SHP77 (cell line): ENCODE results near the gene ULK3.
A peak's percentile ranks its signal among the peaks of the same experiment; 100 is the strongest.

Experiments used
- DNase-seq, 2 experiments: peaks; one replicate each; lab custom pipeline; 2025; lab: John Stamatoyannopoulos, UW

Gene ULK3

GRCh38 chr15:74840851-74841775, 1.8 kb downstream of the ULK3 start:
- DNase-seq: no peak

GRCh38 chr15:74839526-74840395, 3.2 kb downstream of the ULK3 start:
- no peak for DNase-seq

- no peak for DNase-seq
Observed at GRCh38 chr15:74838746-74839525, 4.0 kb downstream of the ULK3 start.

- no peak for DNase-seq
Observed at GRCh38 chr15:74838137-74838516, 4.8 kb downstream of the ULK3 start.

GRCh38 chr15:74837482-74838136, 5.3 kb downstream of the ULK3 start:
- no peak for DNase-seq

GRCh38 chr15:74836846-74837245, 6.1 kb downstream of the ULK3 start:
- DNase-seq: no peak

GRCh38 chr15:74835312-74835823, 7.6 kb downstream of the ULK3 start:
- peak; percentile 66 to 70 for DNase-seq

- DNase-seq: no peak
Observed at GRCh38 chr15:74833376-74834107, 9.4 kb downstream of the ULK3 start.

GRCh38 chr15:74832826-74833225, 10.1 kb downstream of the ULK3 start:
- no peak for DNase-seq

- DNase-seq: no peak
Observed at GRCh38 chr15:74831813-74832495, 11.0 kb downstream of the ULK3 start.

- no peak for DNase-seq
Observed at GRCh38 chr15:74830868-74831267, 12.1 kb downstream of the ULK3 start.

- no peak for DNase-seq
Observed at GRCh38 chr15:74829991-74830390, 13.0 kb downstream of the ULK3 start.

- DNase-seq: no peak
Observed at GRCh38 chr15:74829486-74829885, 13.5 kb downstream of the ULK3 start.

- no peak for DNase-seq
Observed at GRCh38 chr15:74828835-74829234, 14.1 kb downstream of the ULK3 start.

GRCh38 chr15:74827614-74828013, 15.3 kb downstream of the ULK3 start:
- DNase-seq: no peak

GRCh38 chr15:74826921-74827320, 16.0 kb downstream of the ULK3 start:
- no peak for DNase-seq

GRCh38 chr15:74826364-74826819, 16.6 kb downstream of the ULK3 start, which contains the start of gene CPLX3:
Gene CPLX3 (plus strand): TSS chr15:74826627. CDS start chr15:74826704, 77 bp downstream.
- no peak for DNase-seq

- no peak for DNase-seq
Observed at GRCh38 chr15:74825866-74826265, 17.1 kb downstream of the ULK3 start.

- no peak for DNase-seq
Observed at GRCh38 chr15:74824976-74825375, 18.0 kb downstream of the ULK3 start.

GRCh38 chr15:74823324-74823723, 19.6 kb downstream of the ULK3 start:
- no peak for DNase-seq
